Skeletal muscle tissue (tissue), 4 donors: ENCODE measurements around the gene SCN2A. TPM values are rescaled to one million over a fixed set of nuclear protein-coding genes. Genes with fewer than 3 reads are reported as not detected.

Experiments
- H3K27ac ChIP-seq: one replicate; pipeline ENCODE4 v1.7.0; 2013; ENCODE audit warnings: mild to moderate bottlenecking, low read depth, low read length, inconsistent platforms
- H3K27me3 ChIP-seq, 3 donors: one replicate each; pipeline ENCODE4 v1.7.0; 2013; ENCODE audit warnings: low read length in 3 of 3; ENCODE audit not compliant: control insufficient read depth in 3 of 3, insufficient read depth in 3 of 3
- H3K36me3 ChIP-seq, 3 donors: one replicate each; pipeline ENCODE4 v1.7.0; 2013; ENCODE audit warnings: low read length in 3 of 3; ENCODE audit not compliant: control insufficient read depth in 3 of 3, insufficient read depth in 3 of 3
- H3K4me1 ChIP-seq, 3 donors: one replicate each; pipeline ENCODE4 v1.7.0; 2013; ENCODE audit warnings: low read length in 3 of 3, mild to moderate bottlenecking in 3 of 3; ENCODE audit not compliant: control insufficient read depth in 3 of 3, insufficient read depth in 3 of 3
- H3K4me3 ChIP-seq, 3 donors: one replicate each; pipeline ENCODE4 v1.7.0; 2013; ENCODE audit warnings: low read length in 3 of 3
- H3K9ac ChIP-seq, 3 donors: one replicate each; pipeline ENCODE4 v1.7.0; 2013; ENCODE audit warnings: low read length in 3 of 3, mild to moderate bottlenecking in 3 of 3, moderate library complexity in 2 of 3, low read depth in 1 of 3
- H3K9me3 ChIP-seq, 3 donors: one replicate each; pipeline ENCODE4 v1.7.0; 2013; ENCODE audit warnings: low read length in 3 of 3; ENCODE audit not compliant: control insufficient read depth in 3 of 3
- total RNA-seq: library from RNA; depleted of rRNA; stranded (reverse); fragments of >200 nt; gene quantifications from one replicate; pipeline ENCODE4 v1.2.3, GENCODE V29; 2014
- donor health status: Osteomylitis.

Gene SCN2A
- total RNA-seq, 1 donor from 2014 or later, result not detected

GRCh38 chr2:165277860-165278656, 38.8 kb downstream of the SCN2A start:
- no peak overlapping the region for H3K4me3 ChIP-seq
- H3K27me3 ChIP-seq, result no peaks in the 10 kb centered on the region
- H3K27ac ChIP-seq, result no peak overlapping the region
- H3K36me3 ChIP-seq, result no peaks in the 10 kb centered on the region
- H3K9me3 ChIP-seq, result no peaks in the 10 kb centered on the region
- peaks cover 0 to 10% (median 6%) of the 10 kb centered on the region in 3 donors for H3K4me1 ChIP-seq
- H3K9ac ChIP-seq, result no peak overlapping the region

- Histone ChIP-seq H3K4me3 (no peak overlapping the region), H3K9me3 (no peaks in the 10 kb centered on the region), H3K27ac (no peak overlapping the region)
Observed at GRCh38 chr2:165280356-165280755, 41.1 kb downstream of the SCN2A start.

GRCh38 chr2:165281387-165281786, 42.2 kb downstream of the SCN2A start:
- Histone ChIP-seq H3K27me3 (no peaks in the 10 kb centered on the region), H3K4me1 (peaks cover 0 to 5% (median 0%) of the 10 kb centered on the region in 3 donors), H3K9ac (no peak overlapping the region), H3K9me3 (no peaks in the 10 kb centered on the region), H3K27ac (no peak overlapping the region), H3K4me3 (no peak overlapping the region), H3K36me3 (no peaks in the 10 kb centered on the region)

More at GRCh38 chr2:165280356-165280755, 41.1 kb downstream of the SCN2A start:
- Histone ChIP-seq H3K36me3 (no peaks in the 10 kb centered on the region), H3K27me3 (no peaks in the 10 kb centered on the region), H3K4me1 (peaks cover 0 to 5% (median 0%) of the 10 kb centered on the region in 3 donors), H3K9ac (no peak overlapping the region)

- H3K36me3 ChIP-seq, result no peaks in the 10 kb centered on the region
Observed at GRCh38 chr2:165283342-165283741, 44.1 kb downstream of the SCN2A start.

GRCh38 chr2:165287094-165287778, 48.0 kb downstream of the SCN2A start:
- H3K4me1 ChIP-seq, result peaks cover 0 to 2% (median 0%) of the 10 kb centered on the region in 3 donors
- no peak overlapping the region for H3K9ac ChIP-seq
- no peaks in the 10 kb centered on the region for H3K36me3 ChIP-seq
- H3K4me3 ChIP-seq, result no peak overlapping the region
- H3K9me3 ChIP-seq, result no peaks in the 10 kb centered on the region
- no peaks in the 10 kb centered on the region for H3K27me3 ChIP-seq
- no peak overlapping the region for H3K27ac ChIP-seq

More at GRCh38 chr2:165283342-165283741, 44.1 kb downstream of the SCN2A start:
- Histone ChIP-seq H3K9me3 (no peaks in the 10 kb centered on the region), H3K4me3 (no peak overlapping the region), H3K27ac (no peak overlapping the region), H3K27me3 (no peaks in the 10 kb centered on the region), H3K9ac (no peak overlapping the region), H3K4me1 (peaks cover 0 to 5% (median 0%) of the 10 kb centered on the region in 3 donors)

- Histone ChIP-seq H3K4me3 (no peak overlapping the region), H3K27ac (no peak overlapping the region), H3K9ac (no peak overlapping the region), H3K36me3 (no peaks in the 10 kb centered on the region), H3K27me3 (no peaks in the 10 kb centered on the region), H3K9me3 (no peaks in the 10 kb centered on the region), H3K4me1 (no peaks in the 10 kb centered on the region)
Observed at GRCh38 chr2:165289069-165289468, 49.9 kb downstream of the SCN2A start.

- Histone ChIP-seq H3K4me1 (no peaks in the 10 kb centered on the region), H3K9me3 (no peaks in the 10 kb centered on the region), H3K4me3 (no peak overlapping the region), H3K36me3 (no peaks in the 10 kb centered on the region), H3K9ac (no peak overlapping the region), H3K27me3 (no peaks in the 10 kb centered on the region), H3K27ac (no peak overlapping the region)
Observed at GRCh38 chr2:165293440-165294420, 54.5 kb downstream of the SCN2A start.

- no peak overlapping the region for H3K27ac ChIP-seq
- H3K9me3 ChIP-seq, result no peaks in the 10 kb centered on the region
- no peak overlapping the region for H3K4me3 ChIP-seq
- no peaks in the 10 kb centered on the region for H3K36me3 ChIP-seq
- no peaks in the 10 kb centered on the region for H3K27me3 ChIP-seq
- H3K4me1 ChIP-seq, result no peaks in the 10 kb centered on the region
- H3K9ac ChIP-seq, result no peak overlapping the region
Observed at GRCh38 chr2:165294912-165295311, 55.7 kb downstream of the SCN2A start.

GRCh38 chr2:165295643-165296042, 56.4 kb downstream of the SCN2A start:
- no peak overlapping the region for H3K4me3 ChIP-seq
- no peak overlapping the region for H3K9ac ChIP-seq
- H3K27ac ChIP-seq, result no peak overlapping the region
- no peaks in the 10 kb centered on the region for H3K36me3 ChIP-seq
- no peaks in the 10 kb centered on the region for H3K27me3 ChIP-seq
- no peaks in the 10 kb centered on the region for H3K9me3 ChIP-seq
- H3K4me1 ChIP-seq, result no peaks in the 10 kb centered on the region
